ENCODE results near the gene NME9.
A peak's percentile ranks its signal among the peaks of the same experiment; 100 is the strongest.
"Not testable (repeated sequence)": the region's sequence is repeated elsewhere in the genome, so short reads cannot be mapped to it uniquely, and the experiment has no call there.

The NME9 gene

GRCh38 chr3:138329127-138329983 lies at the start of gene NME9:
Gene NME9, minus strand, starts transcription at chr3:138329851. Its CDS starts 516 bp downstream, at chr3:138329335.
- DNase-seq (ENCODE audit: low spot score) = peak; percentile 93

- DNase-seq (ENCODE audit: low spot score) = no peak
These were observed 49.3 kb upstream of the NME9 start for GRCh38 chr3:138378990-138379389.

GRCh38 chr3:138378331-138378730 lies 48.7 kb upstream of the NME9 start:
- no peak for DNase-seq (ENCODE audit: low spot score)

- DNase-seq (ENCODE audit: low spot score) = no peak
These were observed 48.2 kb upstream of the NME9 start for GRCh38 chr3:138377804-138378203.

GRCh38 chr3:138377212-138377611 lies 47.6 kb upstream of the NME9 start:
- not testable (repeated sequence) for DNase-seq (ENCODE audit: low spot score)

GRCh38 chr3:138376663-138377062 lies 47.0 kb upstream of the NME9 start:
- no peak for DNase-seq (ENCODE audit: low spot score)

- DNase-seq (ENCODE audit: low spot score) = no peak
These were observed 45.8 kb upstream of the NME9 start for GRCh38 chr3:138375447-138375846.

GRCh38 chr3:138374573-138375134 lies 45.0 kb upstream of the NME9 start:
- DNase-seq (ENCODE audit: low spot score) = no peak

GRCh38 chr3:138373736-138374094 lies 44.1 kb upstream of the NME9 start:
- DNase-seq (ENCODE audit: low spot score) = no peak

- DNase-seq (ENCODE audit: low spot score) = no peak
These were observed 43.6 kb upstream of the NME9 start for GRCh38 chr3:138373087-138373735.

- DNase-seq (ENCODE audit: low spot score) = peak; percentile 6
These were observed 41.7 kb upstream of the NME9 start for GRCh38 chr3:138371070-138371965.

GRCh38 chr3:138370321-138370720 lies 40.7 kb upstream of the NME9 start:
- DNase-seq (ENCODE audit: low spot score) = no peak

GRCh38 chr3:138369151-138369900 lies 39.7 kb upstream of the NME9 start:
- no peak for DNase-seq (ENCODE audit: low spot score)

GRCh38 chr3:138367911-138368310 lies 38.3 kb upstream of the NME9 start:
- DNase-seq (ENCODE audit: low spot score) = no peak

GRCh38 chr3:138367326-138367850 lies 37.7 kb upstream of the NME9 start:
- DNase-seq (ENCODE audit: low spot score) = no peak

- no peak for DNase-seq (ENCODE audit: low spot score)
These were observed 36.5 kb upstream of the NME9 start for GRCh38 chr3:138366006-138366759.

GRCh38 chr3:138365253-138365555 lies 35.6 kb upstream of the NME9 start:
- no peak for DNase-seq (ENCODE audit: low spot score)

GRCh38 chr3:138364356-138365252 lies 35.0 kb upstream of the NME9 start:
- DNase-seq (ENCODE audit: low spot score) = no peak

GRCh38 chr3:138363322-138363721 lies 33.7 kb upstream of the NME9 start:
- no peak for DNase-seq (ENCODE audit: low spot score)

- DNase-seq (ENCODE audit: low spot score) = no peak
These were observed 32.9 kb upstream of the NME9 start for GRCh38 chr3:138362538-138362937.
